Measurements from ENCODE around the gene BCL2L2. TPM values are rescaled to one million over a fixed set of nuclear protein-coding genes. Genes with fewer than 3 reads are reported as not detected.
A peak's percentile ranks its signal among the peaks of the same experiment; 100 is the strongest.

Gene BCL2L2
- total and polyA plus RNA-seq, 11 donors, result 16.6 to 52.9 (median 36.7) TPM

GRCh38 chr14:23297096-23297495 lies 9.5 kb upstream of the BCL2L2 start:
- TF ChIP-seq CTCF (IDR thresholded peaks at IDR 0.05) (no peak), POLR2A (IDR thresholded peaks at IDR 0.05) (no peak)
- Histone ChIP-seq H3K27me3 (no peaks in the 10 kb centered on the region), H3K9me3 (no peaks in the 10 kb centered on the region), H3K4me3 (no peak overlapping the region), H3K4me1 (peaks cover 0 to 43% (median 32%) of the 10 kb centered on the region in 12 donors), H3K36me3 (peaks cover 0 to 35% (median 26%) of the 10 kb centered on the region in 9 donors), H3K27ac (no peak overlapping the region)
- intact Hi-C loops (cut with DNase I), result loop anchor here in 4 of 10 donors (5.0 to 10.0 kb wide), 2 partner anchors 172 to 175 kb away; no protein-coding TSS in a partner anchor
- ATAC-seq (no peak), DNase-seq (no peak)
- WGBS, 4 donors, result 86 to 90% (median 88%) methylated on average over 7 of the region's 7 CpGs

- peak overlapping the region in 1 of 12 donors; percentile 100 for H3K27ac ChIP-seq
- WGBS, 4 donors, result 71 to 81% (median 78%) methylated on average over 7 of the region's 7 CpGs
- no peaks in the 10 kb centered on the region for H3K9me3 ChIP-seq
- peaks cover 0 to 35% (median 26%) of the 10 kb centered on the region in 9 donors for H3K36me3 ChIP-seq
- no peak for DNase-seq
- no peaks in the 10 kb centered on the region for H3K27me3 ChIP-seq
- H3K4me1 ChIP-seq, result peaks cover 0 to 48% (median 34%) of the 10 kb centered on the region in 12 donors
- no peak for TF ChIP-seq POLR2A (IDR thresholded peaks at IDR 0.05)
- TF ChIP-seq CTCF (IDR thresholded peaks at IDR 0.05), result no peak
- no peak for ATAC-seq
- H3K4me3 ChIP-seq, result no peak overlapping the region
- intact Hi-C loops (cut with DNase I), result loop anchor here in 5 of 10 donors (2.0 to 10.0 kb wide), 3 partner anchors 173 to 177 kb away; no protein-coding TSS in a partner anchor
These were observed 8.9 kb upstream of the BCL2L2 start for GRCh38 chr14:23297611-23298277.

- Histone ChIP-seq H3K27ac (peak overlapping the region in 11 of 12 donors; percentile 95 to 100 (median 99)), H3K4me3 (peak overlapping the region in 4 of 12 donors; percentile 80 to 95 (median 85)), H3K9me3 (no peaks in the 10 kb centered on the region), H3K36me3 (peaks cover 0 to 35% (median 26%) of the 10 kb centered on the region in 9 donors), H3K4me1 (peaks cover 0 to 54% (median 37%) of the 10 kb centered on the region in 12 donors), H3K27me3 (no peaks in the 10 kb centered on the region)
- ATAC-seq (peak in 1 of 4 donors; percentile 17), DNase-seq (no peak)
- 80 to 87% (median 82%) methylated on average over 2 of the region's 2 CpGs for WGBS, 4 donors
- TF ChIP-seq CTCF (IDR thresholded peaks at IDR 0.05) (peak in 5 of 12 donors; percentile 26 to 49 (median 31)), POLR2A (IDR thresholded peaks at IDR 0.05) (no peak)
- intact Hi-C loops (cut with DNase I), result loop anchor here in 5 of 10 donors (2.0 to 10.0 kb wide), 3 partner anchors 175 to 179 kb away; no protein-coding TSS in a partner anchor
These were observed 7.2 kb upstream of the BCL2L2 start for GRCh38 chr14:23299211-23299957.
